ENCODE data around the gene LRRFIP1. TPM values are rescaled to one million over a fixed set of nuclear protein-coding genes. Genes with fewer than 3 reads are reported as not detected.
A peak's percentile ranks its signal among the peaks of the same experiment; 100 is the strongest.

The LRRFIP1 gene
- polyA plus RNA-seq, 1 donor (not counting 4 experiments of a cell fraction or from before 2014, with no cell fraction given), result 115 TPM

DNA sequence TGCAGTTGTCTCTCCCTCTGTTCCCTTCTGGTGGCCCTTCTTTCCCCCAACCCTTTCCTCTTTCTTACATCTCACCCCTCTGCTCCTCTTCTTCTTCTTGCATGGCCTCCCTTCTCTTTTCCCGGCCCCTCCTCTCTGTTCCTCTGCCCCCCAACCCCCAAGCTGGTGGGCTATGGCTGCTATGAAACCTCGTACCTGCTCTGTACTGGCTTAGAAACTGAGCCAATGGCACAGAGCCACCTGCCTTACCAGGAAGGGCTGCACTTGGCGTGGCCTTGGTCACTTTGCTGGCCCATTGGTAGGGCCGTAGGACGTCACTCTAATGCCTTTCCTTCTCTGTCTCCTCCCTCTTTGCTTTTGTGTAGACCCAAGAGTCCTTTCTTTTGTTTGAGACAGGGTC is 78.9 kb downstream of the LRRFIP1 start:
- DNase-seq (ENCODE audit: low read depth, low spot score) (no peak), FAIRE-seq (no peak)
- peaks cover 92% of the 10 kb centered on the region for H3K79me2 ChIP-seq (ENCODE audit: control insufficient read depth, insufficient read depth, low read length)
- TF ChIP-seq CTCF (optimal IDR thresholded peaks at IDR 0.05 in 1 of 3, IDR thresholded peaks at IDR 0.05 in 1 of 3, conservative IDR thresholded peaks at IDR 0.05 in 1 of 3; ENCODE audit: extremely low read depth in 1 of 3, insufficient read depth in 2 of 3, low read length in 3 of 3), result no peak
- no peak for TF ChIP-seq EZH2 (IDR thresholded peaks at IDR 0.05; ENCODE audit: low read length)
- H3K9ac ChIP-seq (ENCODE audit: control insufficient read depth, extremely low read depth, insufficient read depth, low read length), result no peak overlapping the region
- peaks cover 52% of the 10 kb centered on the region for H4K20me1 ChIP-seq (ENCODE audit: control insufficient read depth, extremely low read depth, insufficient read depth, low read length)
- no peak overlapping the region for H2AFZ ChIP-seq (ENCODE audit: control insufficient read depth, low read length)
- no peaks in the 10 kb centered on the region for H3K27me3 ChIP-seq (ENCODE audit: control insufficient read depth, extremely low read depth, insufficient read depth, low read length)
- no peak overlapping the region for H3K4me3 ChIP-seq (ENCODE audit: control insufficient read depth in 2 of 3, extremely low read depth in 1 of 3, insufficient read depth in 2 of 3, low read depth in 1 of 3, low read length in 3 of 3)
- dilution Hi-C loops (cut with MboI; ENCODE audit: extremely low pct_ligation_motif_present, low sequenced_read_pairs), result no loop called here
- no peaks in the 10 kb centered on the region for H3K9me3 ChIP-seq (ENCODE audit: control insufficient read depth, low read depth, low read length)
- peaks cover 56% of the 10 kb centered on the region for H3K4me1 ChIP-seq (ENCODE audit: control insufficient read depth, extremely low read depth, insufficient read depth, low read length)
- no peak overlapping the region for H3K4me2 ChIP-seq (ENCODE audit: control insufficient read depth, extremely low read depth, insufficient read depth, low read depth, low read length)
- no peak overlapping the region for H3K27ac ChIP-seq (ENCODE audit: control insufficient read depth, insufficient read depth, low read length)
- peaks cover 10% of the 10 kb centered on the region for H3K9me1 ChIP-seq (ENCODE audit: control insufficient read depth, extremely low read depth, insufficient read depth, low read length)
- peaks cover 14 to 37% of the 10 kb centered on the region in 2 experiments for H3K36me3 ChIP-seq (ENCODE audit: control insufficient read depth in 2 of 2, extremely low read depth in 1 of 2, insufficient read depth in 2 of 2, low read length in 2 of 2)

GRCh38 chr2:237708065-237708398 is 80.6 kb downstream of the LRRFIP1 start:
- no peak for DNase-seq (ENCODE audit: low read depth, low spot score)
- no peaks in the 10 kb centered on the region for H3K27me3 ChIP-seq (ENCODE audit: control insufficient read depth, extremely low read depth, insufficient read depth, low read length)
- no peak overlapping the region for H3K27ac ChIP-seq (ENCODE audit: control insufficient read depth, insufficient read depth, low read length)
- peaks cover 9% of the 10 kb centered on the region for H3K9me1 ChIP-seq (ENCODE audit: control insufficient read depth, extremely low read depth, insufficient read depth, low read length)
- no peak for TF ChIP-seq EZH2 (IDR thresholded peaks at IDR 0.05; ENCODE audit: low read length)
- TF ChIP-seq CTCF (optimal IDR thresholded peaks at IDR 0.05 in 1 of 3, IDR thresholded peaks at IDR 0.05 in 1 of 3, conservative IDR thresholded peaks at IDR 0.05 in 1 of 3; ENCODE audit: extremely low read depth in 1 of 3, insufficient read depth in 2 of 3, low read length in 3 of 3), result peak in 1 of 3 experiments; percentile 42
- dilution Hi-C loops (cut with MboI; ENCODE audit: extremely low pct_ligation_motif_present, low sequenced_read_pairs), result no loop called here
- H3K36me3 ChIP-seq (ENCODE audit: control insufficient read depth in 2 of 2, extremely low read depth in 1 of 2, insufficient read depth in 2 of 2, low read length in 2 of 2), result peaks cover 20 to 52% of the 10 kb centered on the region in 2 experiments
- H3K4me2 ChIP-seq (ENCODE audit: control insufficient read depth, extremely low read depth, insufficient read depth, low read depth, low read length), result no peak overlapping the region
- peaks cover 44% of the 10 kb centered on the region for H3K4me1 ChIP-seq (ENCODE audit: control insufficient read depth, extremely low read depth, insufficient read depth, low read length)
- no peaks in the 10 kb centered on the region for H3K9me3 ChIP-seq (ENCODE audit: control insufficient read depth, low read depth, low read length)
- FAIRE-seq, result no peak
- no peak overlapping the region for H2AFZ ChIP-seq (ENCODE audit: control insufficient read depth, low read length)
- peaks cover 92% of the 10 kb centered on the region for H3K79me2 ChIP-seq (ENCODE audit: control insufficient read depth, insufficient read depth, low read length)
- peak overlapping the region; percentile 1 for H3K9ac ChIP-seq (ENCODE audit: control insufficient read depth, extremely low read depth, insufficient read depth, low read length)
- H4K20me1 ChIP-seq (ENCODE audit: control insufficient read depth, extremely low read depth, insufficient read depth, low read length), result peaks cover 46% of the 10 kb centered on the region
- H3K4me3 ChIP-seq (ENCODE audit: control insufficient read depth in 2 of 3, extremely low read depth in 1 of 3, insufficient read depth in 2 of 3, low read depth in 1 of 3, low read length in 3 of 3), result no peak overlapping the region
